Activated CD4-positive, alpha-beta memory T cell treated with anti-CD3 and anti-CD28 coated beads for 36 hours (primary cell): Measurements from ENCODE around the gene PHB1. TPM values are rescaled to one million over a fixed set of nuclear protein-coding genes. Genes with fewer than 3 reads are reported as not detected.
A peak's percentile ranks its signal among the peaks of the same experiment; 100 is the strongest.
"Not testable (repeated sequence)": the region's sequence is repeated elsewhere in the genome, so short reads cannot be mapped to it uniquely, and the experiment has no call there.

Experiments
- CTCF ChIA-PET: fragments of 350-600 bp; sonication (Branson Sonifier 250); formaldehyde crosslinking; loops from one replicate; lab custom pipeline; 2021; ENCODE audit warnings: antibody characterized with exemption, inconsistent platforms; lab: Charles Lee
- POLR2A ChIA-PET: fragments of 350-600 bp; sonication (Branson Sonifier 250); formaldehyde crosslinking; loops from one replicate; lab custom pipeline; 2021; ENCODE audit warnings: antibody characterized with exemption; lab: Charles Lee
- DNase-seq: peaks from one replicate; pipeline ENCODE4 v3.0.0-alpha.2; 2020
- H3K27ac Mint-ChIP-seq: one replicate; pipeline ENCODE4 v1.8.0; 2021; ENCODE audit warnings: mixed read lengths
- H3K27me3 Mint-ChIP-seq: one replicate; pipeline ENCODE4 v1.8.0; 2021; ENCODE audit warnings: mixed read lengths
- H3K36me3 Mint-ChIP-seq: one replicate; pipeline ENCODE4 v1.8.0; 2021; ENCODE audit warnings: mixed read lengths
- H3K4me1 Mint-ChIP-seq: one replicate; pipeline ENCODE4 v1.8.0; 2021; ENCODE audit warnings: low read depth, mixed read lengths
- H3K4me3 Mint-ChIP-seq: one replicate; pipeline ENCODE4 v1.8.0; 2021; ENCODE audit warnings: mild to moderate bottlenecking, mixed read lengths
- H3K9me3 Mint-ChIP-seq: one replicate; pipeline ENCODE4 v1.8.0; 2021; ENCODE audit warnings: mixed read lengths
- intact Hi-C: fragments of 100-400 bp; cut with micrococcal nuclease; formaldehyde crosslinking; loops from one replicate; pipeline ENCODE4 v1.15.1; 2023
- total RNA-seq, 2 experiments: library from RNA; stranded (reverse); gene quantifications; one replicate each; pipeline ENCODE4 v1.2.3, GENCODE V29; 2021

Gene PHB1
- total RNA-seq, 2 experiments from 2014 or later = 280 to 295 TPM

DNA sequence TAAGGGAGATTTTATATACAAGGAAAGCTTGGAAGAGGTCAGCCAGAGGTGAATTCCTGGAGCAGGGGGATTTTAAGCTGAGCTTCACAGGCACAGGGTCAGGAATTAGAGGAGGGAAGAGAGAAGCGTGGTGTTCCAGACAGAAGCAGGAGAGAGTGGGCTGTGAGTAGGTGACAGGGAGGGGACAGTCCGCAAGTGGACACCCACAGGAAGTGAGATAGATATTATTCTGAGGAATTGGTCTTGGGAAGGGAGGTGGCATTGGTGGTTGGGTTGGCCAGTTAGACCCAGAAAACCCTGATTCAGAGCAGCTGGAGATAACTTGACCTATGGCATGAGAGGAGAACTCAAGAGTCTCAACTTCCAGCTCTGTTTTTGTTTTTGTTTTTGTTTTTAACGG, 14.7 kb downstream of the PHB1 start:
- no peak for DNase-seq
- intact Hi-C loops = no loop called here
- H3K27ac Mint-ChIP-seq = no peak overlapping the region
- H3K36me3 Mint-ChIP-seq = peaks cover 25% of the 10 kb centered on the region
- ChIA-PET POLR2A (no interaction called here), CTCF (interaction anchor here (0.6 to 3.2 kb wide), 5 partner anchors 8 to 452 kb away, joined by 3 to 23 read pairs (median 4); no protein-coding TSS in a partner anchor)
- H3K27me3 Mint-ChIP-seq = no peaks in the 10 kb centered on the region
- H3K9me3 Mint-ChIP-seq = no peaks in the 10 kb centered on the region
- peaks cover under 1% of the 10 kb centered on the region for H3K4me1 Mint-ChIP-seq
- no peak overlapping the region for H3K4me3 Mint-ChIP-seq

DNA sequence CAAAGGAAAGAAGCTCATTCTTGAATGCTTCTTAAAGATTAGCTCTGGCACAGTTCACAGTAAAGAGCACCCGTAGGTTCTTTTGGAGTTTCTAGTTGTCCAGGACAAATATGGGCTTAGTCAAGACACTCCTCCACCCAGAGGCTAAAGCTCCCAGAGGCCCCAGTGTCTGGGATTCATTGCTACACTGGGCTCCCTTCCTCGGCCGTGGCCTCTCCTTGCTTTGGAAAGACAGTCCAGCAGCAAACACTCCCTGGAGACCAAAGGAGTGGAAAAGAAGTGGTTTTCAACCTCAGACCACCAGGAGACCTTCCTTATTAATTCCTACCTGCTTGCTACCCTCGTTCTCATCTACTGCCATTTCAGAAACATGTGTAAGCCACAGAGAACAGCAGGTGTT, 17.1 kb downstream of the PHB1 start:
- H3K27ac Mint-ChIP-seq = no peak overlapping the region
- no peak overlapping the region for H3K4me3 Mint-ChIP-seq
- ChIA-PET POLR2A (interaction anchor here (1.3 kb wide), 1 partner anchor 10 kb away, joined by 3 read pairs; no protein-coding TSS in a partner anchor), CTCF (interaction anchor here (1.0 to 5.2 kb wide), 5 partner anchors 9 to 170 kb away, joined by 4 to 69 read pairs (median 12); no protein-coding TSS in a partner anchor)
- intact Hi-C loops = no loop called here
- no peaks in the 10 kb centered on the region for H3K9me3 Mint-ChIP-seq
- H3K27me3 Mint-ChIP-seq = no peaks in the 10 kb centered on the region
- peaks cover 8% of the 10 kb centered on the region for H3K36me3 Mint-ChIP-seq
- no peak for DNase-seq
- peaks cover 13% of the 10 kb centered on the region for H3K4me1 Mint-ChIP-seq

DNA sequence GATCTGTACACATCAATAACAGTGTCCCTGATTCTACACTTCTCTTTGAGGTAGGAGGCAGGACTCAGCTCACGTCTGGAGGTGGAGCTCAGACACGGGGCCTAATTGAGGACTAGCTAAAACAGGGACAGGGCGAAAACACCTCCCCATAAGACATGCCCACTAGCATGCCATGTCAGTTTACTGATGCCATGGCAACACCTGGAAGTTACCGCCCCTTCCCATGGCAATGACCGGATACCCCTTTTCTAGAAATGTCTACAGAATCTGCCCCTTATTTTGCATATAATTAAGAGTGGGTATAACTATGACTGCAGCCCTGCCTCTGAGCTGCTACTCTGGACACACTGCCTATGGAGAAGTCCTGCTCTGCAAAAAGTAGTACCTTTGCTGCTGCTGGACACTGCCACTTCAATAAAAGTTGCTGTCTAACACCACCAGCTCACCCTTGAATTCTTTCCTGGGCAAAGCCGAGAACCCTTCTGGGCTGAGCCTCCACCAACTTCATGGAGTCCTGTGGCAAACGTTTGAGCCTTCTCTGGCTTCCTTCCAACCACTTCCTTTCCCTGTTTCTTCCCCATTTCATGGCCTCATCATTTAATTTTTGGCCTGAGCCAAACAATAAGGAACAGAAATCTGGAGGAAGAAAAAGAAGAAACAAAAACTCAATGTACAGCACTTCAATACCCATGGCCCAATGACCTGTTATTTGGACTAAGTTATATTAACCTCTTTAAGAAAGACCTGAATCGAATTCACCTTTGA, 21.0 kb downstream of the PHB1 start:
- DNase-seq = no peak
- Mint-ChIP-seq H3K4me3 (no peak overlapping the region), H3K27me3 (no peaks in the 10 kb centered on the region), H3K9me3 (no peaks in the 10 kb centered on the region), H3K4me1 (peaks cover 36% of the 10 kb centered on the region), H3K36me3 (no peaks in the 10 kb centered on the region), H3K27ac (no peak overlapping the region)
- ChIA-PET CTCF (interaction anchor here (1.0 to 5.2 kb wide), 9 partner anchors 14 to 103 kb away, joined by 3 to 69 read pairs (median 5); no protein-coding TSS in a partner anchor), POLR2A (interaction anchor here (0.6 kb wide), 1 partner anchor 50 kb away, joined by 3 read pairs; no protein-coding TSS in a partner anchor)
- intact Hi-C loops = loop anchor here (2.0 kb wide), 1 partner anchor 167 kb away; no protein-coding TSS in a partner anchor

DNA sequence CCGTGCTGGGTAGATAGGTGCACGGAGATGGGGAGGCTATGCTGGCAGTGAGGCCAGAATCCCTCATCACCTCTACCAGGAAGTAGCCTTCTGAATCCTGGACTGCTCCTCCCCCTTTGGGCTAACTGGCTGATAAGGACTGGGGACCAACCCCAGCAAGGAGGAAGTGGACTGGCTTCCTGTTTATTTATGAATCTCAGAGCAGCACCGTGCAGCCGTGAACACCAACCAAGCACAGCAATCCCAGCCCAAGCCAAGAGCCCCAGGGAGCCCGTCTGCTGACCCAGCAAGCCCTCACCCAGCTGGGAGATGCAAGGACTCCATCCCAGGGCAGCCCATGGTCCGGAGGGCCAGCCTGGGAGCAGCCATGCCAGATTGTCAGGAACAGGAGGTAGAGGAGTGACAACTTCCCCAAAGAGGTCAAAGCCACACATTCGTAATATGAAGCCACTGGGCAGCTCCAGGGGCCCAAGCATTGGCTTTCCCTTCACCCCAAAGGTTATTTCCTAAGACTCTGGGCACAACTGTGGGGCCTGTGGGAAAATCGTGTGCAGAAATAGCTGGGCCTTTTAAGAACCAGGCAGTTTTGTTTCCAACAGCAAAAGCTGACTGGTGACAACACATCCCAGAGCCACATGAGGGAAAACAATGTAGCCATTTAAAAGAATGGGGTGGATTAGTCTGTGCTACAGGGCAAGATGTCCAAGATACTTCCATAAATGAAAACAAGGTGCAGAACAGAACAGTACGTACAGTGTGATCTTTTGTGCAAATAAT, 23.9 kb downstream of the PHB1 start:
- DNase-seq = peak; percentile 33
- H3K27me3 Mint-ChIP-seq = no peaks in the 10 kb centered on the region
- ChIA-PET POLR2A (no interaction called here), CTCF (interaction anchor here (0.6 to 4.5 kb wide), 6 partner anchors 17 to 1347 kb away, joined by 3 to 20 read pairs (median 4); no protein-coding TSS in a partner anchor)
- H3K4me3 Mint-ChIP-seq = no peak overlapping the region
- H3K4me1 Mint-ChIP-seq = peaks cover 53% of the 10 kb centered on the region
- intact Hi-C loops = loop anchor here (1.0 kb wide), 1 partner anchor 75 kb away; no protein-coding TSS in a partner anchor
- H3K9me3 Mint-ChIP-seq = no peaks in the 10 kb centered on the region
- no peaks in the 10 kb centered on the region for H3K36me3 Mint-ChIP-seq
- peak overlapping the region; percentile 71 for H3K27ac Mint-ChIP-seq

DNA sequence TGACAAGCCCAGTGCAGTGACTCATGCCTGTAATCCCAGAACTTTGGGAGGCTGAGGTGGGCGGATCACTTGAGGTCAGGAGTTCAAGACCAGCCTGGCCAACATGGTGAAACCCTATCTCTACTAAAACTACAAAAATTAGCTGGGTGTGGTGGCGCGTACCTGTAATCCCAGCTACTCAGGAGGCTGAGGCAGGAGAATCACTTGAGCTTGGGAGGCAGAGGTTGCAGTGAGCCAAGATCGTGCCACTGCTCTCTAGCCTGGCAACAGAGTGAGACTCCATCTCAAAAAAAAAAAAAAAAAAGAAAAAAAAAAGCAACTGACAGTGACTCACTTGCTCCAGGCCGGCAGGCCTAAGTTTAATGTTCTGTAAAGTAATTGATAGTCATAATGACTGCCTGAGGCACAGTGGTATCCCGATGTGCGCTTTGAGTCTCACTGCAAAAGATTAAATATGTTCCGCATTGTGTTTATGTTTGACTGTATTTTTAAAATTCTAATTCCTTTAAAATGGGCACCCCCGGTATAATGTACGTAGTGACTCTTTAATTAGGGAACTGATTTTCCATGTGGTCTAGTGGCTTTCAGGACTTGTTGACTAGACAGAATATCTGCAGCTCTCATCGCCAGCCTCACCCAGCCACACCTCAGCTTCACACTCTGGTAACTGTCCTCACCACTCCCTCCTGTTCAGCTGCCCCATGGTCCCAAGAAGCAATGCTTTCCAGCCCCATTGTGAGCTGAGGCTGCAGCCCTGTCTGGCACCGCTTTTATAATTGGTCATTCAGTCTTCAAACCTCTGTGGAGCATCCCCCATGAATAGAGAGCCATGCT, 25.0 kb downstream of the PHB1 start:
- peak overlapping the region; percentile 76 for H3K27ac Mint-ChIP-seq
- peak; percentile 40 for DNase-seq
- ChIA-PET POLR2A (interaction anchor here (1.5 kb wide), 1 partner anchor 47 kb away, joined by 5 read pairs; no protein-coding TSS in a partner anchor), CTCF (interaction anchor here (0.6 to 4.5 kb wide), 9 partner anchors 18 to 168 kb away, joined by 3 to 20 read pairs (median 4); no protein-coding TSS in a partner anchor)
- not testable (repeated sequence) for H3K36me3 Mint-ChIP-seq, H3K9me3 Mint-ChIP-seq, H3K27me3 Mint-ChIP-seq, H3K4me3 Mint-ChIP-seq
- H3K4me1 Mint-ChIP-seq = peaks cover 50% of the 10 kb centered on the region
- intact Hi-C loops = loop anchor here (1.0 to 2.0 kb wide), 2 partner anchors 47 to 74 kb away; no protein-coding TSS in a partner anchor

DNA sequence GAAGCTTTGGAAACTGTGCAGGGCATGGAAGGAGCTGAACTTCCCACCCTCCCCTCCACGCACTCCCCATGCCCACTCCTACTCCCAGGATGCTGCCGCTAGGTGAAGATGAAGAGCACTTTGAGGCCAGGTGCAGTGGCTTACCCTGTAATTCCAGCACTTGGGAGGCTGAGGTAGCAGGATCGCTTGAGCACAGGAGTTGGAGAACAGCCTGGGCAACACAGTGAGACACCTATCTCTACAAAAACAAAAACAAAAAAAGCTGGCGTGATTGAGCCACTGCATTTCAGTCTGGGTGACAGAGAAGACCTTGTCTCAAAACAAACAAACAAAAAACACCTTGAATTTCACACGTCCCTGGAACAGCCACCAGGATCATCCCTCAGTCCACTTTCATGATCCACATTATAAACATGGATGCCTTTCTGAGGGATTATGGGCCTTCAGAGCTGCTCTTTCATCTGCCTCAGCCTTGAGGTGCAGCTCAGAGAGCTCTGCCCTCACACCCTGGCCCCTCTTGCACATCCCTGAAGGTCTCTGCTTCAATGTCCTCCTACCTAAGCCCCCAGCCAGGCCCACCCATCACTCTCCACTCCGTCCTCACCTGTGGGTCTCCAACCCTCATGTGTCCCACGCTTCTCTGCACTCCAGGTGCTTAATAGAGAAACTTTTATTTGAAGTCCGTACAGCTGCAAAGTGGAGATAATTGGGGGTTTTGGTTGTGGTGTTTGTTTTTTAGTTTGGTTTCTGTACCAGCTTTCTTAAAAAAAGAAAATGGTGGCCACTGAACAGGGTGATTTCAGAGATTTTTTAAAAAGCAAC, 25.8 kb downstream of the PHB1 start:
- peak overlapping the region; percentile 76 for H3K27ac Mint-ChIP-seq
- H3K27me3 Mint-ChIP-seq = no peaks in the 10 kb centered on the region
- peak overlapping the region; percentile 38 for H3K4me3 Mint-ChIP-seq
- no peak for DNase-seq
- H3K4me1 Mint-ChIP-seq = peaks cover 47% of the 10 kb centered on the region
- intact Hi-C loops = loop anchor here (2.0 kb wide), 1 partner anchor 46 kb away; no protein-coding TSS in a partner anchor
- ChIA-PET CTCF (interaction anchor here (0.6 to 4.5 kb wide), 12 partner anchors 9 to 169 kb away, joined by 3 to 20 read pairs (median 4); no protein-coding TSS in a partner anchor), POLR2A (interaction anchor here (1.5 kb wide), 1 partner anchor 47 kb away, joined by 5 read pairs; no protein-coding TSS in a partner anchor)
- H3K9me3 Mint-ChIP-seq = no peaks in the 10 kb centered on the region
- no peaks in the 10 kb centered on the region for H3K36me3 Mint-ChIP-seq

DNA sequence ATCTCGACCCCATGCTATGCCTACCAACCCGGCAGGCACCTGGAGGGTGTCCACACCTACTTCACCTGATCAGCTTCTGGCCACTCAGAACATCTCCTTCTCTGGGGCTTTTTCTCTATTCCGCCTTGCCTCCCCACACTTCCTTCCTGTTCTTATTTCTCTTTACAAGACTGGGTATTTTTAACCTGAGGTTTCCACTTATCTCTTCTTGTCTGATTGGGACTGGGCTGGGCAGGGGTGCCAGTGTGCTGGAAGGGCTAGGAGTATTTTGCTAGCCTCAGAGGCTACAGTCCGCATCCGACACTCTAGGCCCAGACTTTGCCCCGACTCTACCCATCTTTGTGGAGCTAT, 26.4 kb downstream of the PHB1 start:
- intact Hi-C loops = loop anchor here (2.0 kb wide), 1 partner anchor 45 kb away; no protein-coding TSS in a partner anchor
- ChIA-PET POLR2A (no interaction called here), CTCF (interaction anchor here (0.5 to 4.5 kb wide), 10 partner anchors 9 to 166 kb away, joined by 3 to 20 read pairs (median 4); no protein-coding TSS in a partner anchor)
- Mint-ChIP-seq H3K9me3 (no peaks in the 10 kb centered on the region), H3K36me3 (no peaks in the 10 kb centered on the region), H3K27ac (peak overlapping the region; percentile 76), H3K27me3 (no peaks in the 10 kb centered on the region), H3K4me1 (peaks cover 41% of the 10 kb centered on the region), H3K4me3 (peak overlapping the region; percentile 46)
- peak; percentile 36 for DNase-seq

DNA sequence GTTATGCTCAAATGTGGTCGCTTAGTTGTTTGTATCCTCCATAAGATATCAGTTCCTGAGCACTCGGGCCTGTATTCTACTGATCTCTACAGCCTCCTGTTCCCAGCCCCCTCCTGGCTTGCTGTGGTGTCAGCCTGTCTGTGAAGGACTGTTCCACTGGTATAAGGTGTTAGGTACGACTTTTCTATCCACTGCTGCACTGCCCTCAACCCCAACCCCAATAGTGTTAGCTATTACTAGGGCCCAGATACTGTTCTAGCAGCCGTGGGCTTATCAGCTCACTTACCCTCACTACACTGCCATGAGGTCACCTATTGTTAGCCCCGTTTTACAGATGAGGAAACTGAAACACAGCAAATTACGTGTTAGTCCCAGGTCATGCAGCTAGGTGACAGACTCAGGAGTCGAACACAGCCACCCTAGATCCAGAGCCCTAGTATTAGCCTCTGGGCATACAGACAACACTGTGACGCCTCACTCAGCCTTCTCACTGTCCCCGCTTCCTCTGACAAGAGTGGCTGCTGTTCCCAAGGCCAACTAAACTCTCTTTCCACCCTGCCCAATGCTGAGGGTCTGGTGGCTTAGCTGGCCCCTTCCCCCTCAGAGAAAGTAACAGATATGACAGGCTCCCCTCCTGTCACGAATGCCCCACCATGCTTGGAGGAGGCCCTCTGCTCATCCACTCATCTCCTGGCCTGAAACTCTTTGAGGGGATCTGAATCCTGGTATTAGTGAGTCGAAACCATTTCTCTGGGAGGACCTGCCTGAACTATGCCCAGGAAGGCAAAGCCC, 27.0 kb downstream of the PHB1 start:
- Mint-ChIP-seq H3K9me3 (no peaks in the 10 kb centered on the region), H3K4me1 (peaks cover 41% of the 10 kb centered on the region), H3K4me3 (peak overlapping the region; percentile 46), H3K27me3 (no peaks in the 10 kb centered on the region), H3K36me3 (no peaks in the 10 kb centered on the region), H3K27ac (peak overlapping the region; percentile 76)
- CTCF ChIA-PET = interaction anchor here (0.5 to 4.5 kb wide), 10 partner anchors 8 to 165 kb away, joined by 3 to 20 read pairs (median 4); no protein-coding TSS in a partner anchor
- DNase-seq = peak; percentile 22
- intact Hi-C loops = loop anchor here (2.0 kb wide), 1 partner anchor 45 kb away; no protein-coding TSS in a partner anchor
- POLR2A ChIA-PET = interaction anchor here (0.6 kb wide), 1 partner anchor 10 kb away, joined by 3 read pairs; no protein-coding TSS in a partner anchor

DNA sequence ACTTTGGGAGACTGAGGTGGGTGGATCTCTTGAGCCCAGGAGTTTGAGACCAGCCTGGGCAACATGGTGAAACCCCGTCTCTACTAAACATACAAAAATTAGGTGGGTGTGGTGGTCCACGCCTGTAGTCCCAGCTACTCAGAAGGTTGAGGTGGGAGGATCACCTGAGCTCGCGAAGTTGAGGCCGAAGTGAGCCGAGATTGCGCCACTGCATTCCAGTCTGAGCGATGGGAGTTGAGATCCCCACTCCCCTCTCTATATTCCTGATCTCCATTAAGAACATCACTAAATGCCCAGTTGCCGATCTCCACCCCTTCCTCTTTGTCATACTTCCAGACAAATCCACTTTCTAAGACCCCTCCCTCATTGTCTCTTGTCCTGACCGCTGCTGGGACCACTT, 28.3 kb downstream of the PHB1 start:
- Mint-ChIP-seq H3K9me3 (no peaks in the 10 kb centered on the region), H3K27me3 (no peaks in the 10 kb centered on the region), H3K4me1 (peaks cover 41% of the 10 kb centered on the region), H3K27ac (no peak overlapping the region), H3K36me3 (no peaks in the 10 kb centered on the region), H3K4me3 (no peak overlapping the region)
- DNase-seq = no peak
- CTCF ChIA-PET = interaction anchor here (1.0 to 3.9 kb wide), 3 partner anchors 10 to 21 kb away, joined by 3 to 15 read pairs (median 4); no protein-coding TSS in a partner anchor
- intact Hi-C loops = no loop called here
- POLR2A ChIA-PET = no interaction called here
